ENCODE results near the gene URB2. TPM values are rescaled to one million over a fixed set of nuclear protein-coding genes. Genes with fewer than 3 reads are reported as not detected.

Gene URB2
- total RNA-seq, 1 donor from 2014 or later = 9.0 TPM

- no peaks in the 10 kb centered on the region for H3K36me3 Mint-ChIP-seq (ENCODE audit: unreplicated experiment)
- H3K27me3 Mint-ChIP-seq (ENCODE audit: unreplicated experiment) = no peaks in the 10 kb centered on the region
- no peak overlapping the region for H3K4me3 Mint-ChIP-seq (ENCODE audit: unreplicated experiment)
- no peak overlapping the region for H3K27ac Mint-ChIP-seq (ENCODE audit: unreplicated experiment)
- H3K9me3 Mint-ChIP-seq (ENCODE audit: unreplicated experiment) = peaks cover 2% of the 10 kb centered on the region
- no peak for TF ChIP-seq CTCF (IDR thresholded peaks at IDR 0.05; ENCODE audit: partially characterized antibody, unreplicated experiment)
- no peaks in the 10 kb centered on the region for H3K4me1 Mint-ChIP-seq (ENCODE audit: low read depth, unreplicated experiment)
- no peak for DNase-seq
Observed at GRCh38 chr1:229614701-229615100, 11.3 kb upstream of the URB2 start.

- Mint-ChIP-seq H3K27ac (ENCODE audit: unreplicated experiment) (no peak overlapping the region), H3K36me3 (ENCODE audit: unreplicated experiment) (no peaks in the 10 kb centered on the region), H3K4me3 (ENCODE audit: unreplicated experiment) (no peak overlapping the region), H3K9me3 (ENCODE audit: unreplicated experiment) (no peaks in the 10 kb centered on the region), H3K4me1 (ENCODE audit: low read depth, unreplicated experiment) (no peaks in the 10 kb centered on the region), H3K27me3 (ENCODE audit: unreplicated experiment) (no peaks in the 10 kb centered on the region)
- no peak for DNase-seq
- TF ChIP-seq CTCF (IDR thresholded peaks at IDR 0.05; ENCODE audit: partially characterized antibody, unreplicated experiment) = no peak
Observed at GRCh38 chr1:229617351-229618100, 8.5 kb upstream of the URB2 start.

- Mint-ChIP-seq H3K4me3 (ENCODE audit: unreplicated experiment) (no peak overlapping the region), H3K4me1 (ENCODE audit: low read depth, unreplicated experiment) (peaks cover 2% of the 10 kb centered on the region), H3K9me3 (ENCODE audit: unreplicated experiment) (no peaks in the 10 kb centered on the region), H3K27ac (ENCODE audit: unreplicated experiment) (no peak overlapping the region), H3K36me3 (ENCODE audit: unreplicated experiment) (no peaks in the 10 kb centered on the region), H3K27me3 (ENCODE audit: unreplicated experiment) (no peaks in the 10 kb centered on the region)
- no peak for DNase-seq
- TF ChIP-seq CTCF (IDR thresholded peaks at IDR 0.05; ENCODE audit: partially characterized antibody, unreplicated experiment) = no peak
Observed at GRCh38 chr1:229619002-229619401, 7.0 kb upstream of the URB2 start.

- no peaks in the 10 kb centered on the region for H3K36me3 Mint-ChIP-seq (ENCODE audit: unreplicated experiment)
- H3K9me3 Mint-ChIP-seq (ENCODE audit: unreplicated experiment) = peaks cover under 1% of the 10 kb centered on the region
- H3K4me1 Mint-ChIP-seq (ENCODE audit: low read depth, unreplicated experiment) = peaks cover 5% of the 10 kb centered on the region
- H3K4me3 Mint-ChIP-seq (ENCODE audit: unreplicated experiment) = no peak overlapping the region
- no peak for TF ChIP-seq CTCF (IDR thresholded peaks at IDR 0.05; ENCODE audit: partially characterized antibody, unreplicated experiment)
- no peaks in the 10 kb centered on the region for H3K27me3 Mint-ChIP-seq (ENCODE audit: unreplicated experiment)
- DNase-seq = no peak
- H3K27ac Mint-ChIP-seq (ENCODE audit: unreplicated experiment) = no peak overlapping the region
Observed at GRCh38 chr1:229619614-229620013, 6.4 kb upstream of the URB2 start.

GRCh38 chr1:229620876-229621275 lies 5.2 kb upstream of the URB2 start:
- DNase-seq = no peak
- H3K4me3 Mint-ChIP-seq (ENCODE audit: unreplicated experiment) = no peak overlapping the region

More at GRCh38 chr1:229620876-229621275, 5.2 kb upstream of the URB2 start:
- peaks cover 2% of the 10 kb centered on the region for H3K27me3 Mint-ChIP-seq (ENCODE audit: unreplicated experiment)
- H3K27ac Mint-ChIP-seq (ENCODE audit: unreplicated experiment) = no peak overlapping the region
- H3K4me1 Mint-ChIP-seq (ENCODE audit: low read depth, unreplicated experiment) = peaks cover 12% of the 10 kb centered on the region
- no peaks in the 10 kb centered on the region for H3K36me3 Mint-ChIP-seq (ENCODE audit: unreplicated experiment)
- peaks cover 7% of the 10 kb centered on the region for H3K9me3 Mint-ChIP-seq (ENCODE audit: unreplicated experiment)
- no peak for TF ChIP-seq CTCF (IDR thresholded peaks at IDR 0.05; ENCODE audit: partially characterized antibody, unreplicated experiment)

Measured in glutamatergic neuron (in vitro differentiated cells).